HG02943 (cell line): Measurements from ENCODE around the gene PROCR.
"Not testable (repeated sequence)": the region's sequence is repeated elsewhere in the genome, so short reads cannot be mapped to it uniquely, and the experiment has no call there.

Experiments used
- ATAC-seq: cut with Tn5 transposase; IDR thresholded peaks from one replicate; pipeline ENCODE4 v1.9.1; 2021; ENCODE audit warnings: mild to moderate bottlenecking, low read depth, moderate library complexity; ENCODE audit not compliant: unreplicated experiment

The PROCR gene

GRCh38 chr20:35164531-35164930 is 7.3 kb upstream of the PROCR start:
- not testable (repeated sequence) for ATAC-seq

DNA sequence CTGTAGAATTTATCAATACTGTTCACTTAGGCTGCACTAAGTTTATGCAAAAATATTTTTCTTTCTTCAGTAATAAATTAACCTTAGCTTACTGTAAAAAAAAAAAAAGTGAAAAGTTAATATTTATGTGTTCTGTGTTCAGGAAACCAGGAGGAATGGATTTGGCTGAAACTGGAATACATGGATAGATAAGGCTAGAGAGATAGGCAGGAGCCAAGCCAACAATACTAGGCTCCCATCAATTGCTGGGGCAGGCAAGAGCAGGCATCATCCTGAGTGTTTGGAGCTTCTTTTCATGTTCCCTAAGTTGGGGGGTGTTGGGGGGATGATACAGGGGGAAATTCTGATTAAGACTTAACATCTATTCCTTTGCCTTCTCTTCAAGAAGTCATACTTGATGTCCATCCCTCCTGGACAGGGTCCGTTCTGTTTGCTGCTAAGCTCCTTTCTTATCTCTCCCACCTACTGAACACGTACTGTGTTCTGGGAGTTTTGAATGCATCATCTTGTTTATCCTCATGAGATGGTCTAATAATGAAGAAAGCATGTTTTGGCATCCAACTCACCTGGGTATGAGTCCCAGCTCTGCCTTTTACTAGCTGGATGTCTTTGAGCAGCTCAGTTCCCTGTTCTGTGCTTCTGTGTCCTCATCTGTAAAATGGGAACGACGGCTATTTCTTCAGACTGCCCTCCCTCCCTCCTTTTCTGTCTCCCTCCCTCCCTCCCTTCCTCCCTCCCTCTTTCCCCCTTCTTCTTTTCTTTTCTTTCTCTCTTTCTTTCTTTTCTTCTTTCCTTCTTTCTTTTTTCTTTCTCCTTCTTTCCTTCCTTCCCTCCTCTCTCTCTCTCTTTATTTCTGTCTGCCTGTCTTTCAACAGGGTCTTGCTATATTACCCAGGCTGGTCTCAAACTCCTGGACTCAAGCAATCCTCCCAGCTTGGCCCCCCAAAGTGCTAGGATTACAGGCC is 6.4 kb upstream of the PROCR start:
- ATAC-seq = no peak

DNA sequence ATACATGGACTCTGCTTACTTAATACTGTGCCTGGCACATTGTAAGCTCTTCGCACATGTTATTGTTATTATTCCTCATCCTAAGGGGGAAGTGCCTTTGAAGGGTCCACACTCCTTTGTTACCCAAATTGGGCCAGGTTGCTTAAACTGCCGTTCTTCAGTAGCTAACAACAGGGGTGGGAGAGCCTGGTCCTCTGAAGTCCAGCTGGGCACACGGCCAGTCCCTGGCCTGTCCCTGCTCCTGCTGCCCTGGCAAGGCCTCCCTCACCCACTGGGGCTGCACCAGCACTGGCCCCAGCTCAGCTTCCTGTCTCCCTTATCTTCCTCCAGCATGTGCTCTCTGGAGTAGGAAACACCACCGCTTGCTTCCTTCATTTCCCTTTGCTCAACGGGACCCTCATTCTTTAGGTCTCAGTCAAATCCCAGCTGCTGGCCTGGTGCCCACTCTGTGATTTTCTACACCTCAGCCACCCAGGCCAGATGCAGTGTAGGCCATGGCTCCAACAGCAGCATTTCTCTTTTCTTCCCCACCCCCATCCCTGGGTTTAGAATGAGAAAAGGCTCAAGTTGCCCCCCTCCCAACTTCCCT is 5.5 kb upstream of the PROCR start:
- ATAC-seq = no peak

DNA sequence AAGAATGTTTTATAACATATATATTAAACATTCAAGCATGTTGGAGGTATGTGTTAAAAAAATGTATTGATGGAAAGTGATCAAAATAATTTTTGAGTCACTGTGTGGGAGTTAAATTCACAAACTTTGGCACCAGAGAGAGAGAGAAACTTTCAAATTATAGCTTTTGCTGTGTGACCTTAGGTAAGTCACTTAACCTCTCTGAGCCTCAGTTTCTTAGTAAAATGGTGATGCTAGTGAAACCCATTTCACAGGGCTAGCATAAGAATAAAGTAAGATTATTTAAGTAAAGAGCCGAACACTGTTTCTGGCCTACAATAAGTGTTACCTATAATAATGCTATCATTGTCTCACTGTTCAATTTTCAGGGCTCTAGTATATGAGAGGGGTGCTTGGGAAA is 4.1 kb upstream of the PROCR start:
- ATAC-seq = no peak

DNA sequence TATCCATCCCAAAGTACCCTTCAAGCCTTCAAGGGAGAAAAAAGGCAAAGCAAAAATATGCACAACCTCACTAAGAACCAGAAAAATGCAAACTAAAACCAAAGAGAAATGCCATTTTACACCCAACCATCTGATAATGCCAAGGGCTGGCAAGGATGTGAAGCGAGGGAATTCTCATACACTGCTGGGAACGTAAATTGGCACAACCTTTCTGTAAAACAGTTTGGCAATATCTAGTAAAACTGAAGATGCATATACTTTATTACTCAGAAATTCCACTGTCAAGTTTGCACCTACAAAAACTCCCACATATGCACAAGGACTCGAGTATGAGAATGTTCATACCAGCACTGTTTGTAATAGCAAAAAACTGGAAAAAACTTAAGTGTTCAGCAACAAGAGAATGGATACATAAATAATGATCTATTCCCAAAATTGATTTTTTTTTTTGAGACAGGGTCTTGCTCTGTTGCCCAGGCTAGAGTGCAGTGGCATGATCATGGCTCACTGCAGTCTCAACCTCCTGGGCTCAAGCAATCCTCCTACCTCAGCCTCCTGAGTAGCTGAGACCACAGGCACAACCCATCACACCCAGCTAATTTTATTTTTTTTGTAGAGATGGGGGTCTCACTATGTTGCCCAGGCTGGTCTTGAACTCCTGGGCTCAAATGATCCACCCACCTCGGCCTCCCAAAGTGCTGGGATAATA is 3.0 kb upstream of the PROCR start:
- not testable (repeated sequence) for ATAC-seq

DNA sequence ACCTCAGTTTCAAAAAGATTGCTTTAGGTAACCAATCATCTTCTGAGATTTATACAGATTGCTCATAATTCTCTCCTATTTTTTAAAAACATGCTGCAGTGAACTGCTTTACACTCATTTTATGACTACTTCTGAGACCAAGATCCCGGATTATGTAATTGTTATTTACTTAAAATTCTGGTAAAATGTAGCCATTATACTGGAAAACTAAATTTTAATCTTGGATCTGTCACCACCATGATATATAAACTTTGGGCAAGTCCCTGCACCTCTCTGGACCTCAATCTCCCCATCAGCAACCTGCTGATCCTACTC is 477 bp upstream of the PROCR start:
- no peak for ATAC-seq

- no peak for ATAC-seq
Measured at GRCh38 chr20:35172434-35172806, 548 bp downstream of the PROCR start.

DNA sequence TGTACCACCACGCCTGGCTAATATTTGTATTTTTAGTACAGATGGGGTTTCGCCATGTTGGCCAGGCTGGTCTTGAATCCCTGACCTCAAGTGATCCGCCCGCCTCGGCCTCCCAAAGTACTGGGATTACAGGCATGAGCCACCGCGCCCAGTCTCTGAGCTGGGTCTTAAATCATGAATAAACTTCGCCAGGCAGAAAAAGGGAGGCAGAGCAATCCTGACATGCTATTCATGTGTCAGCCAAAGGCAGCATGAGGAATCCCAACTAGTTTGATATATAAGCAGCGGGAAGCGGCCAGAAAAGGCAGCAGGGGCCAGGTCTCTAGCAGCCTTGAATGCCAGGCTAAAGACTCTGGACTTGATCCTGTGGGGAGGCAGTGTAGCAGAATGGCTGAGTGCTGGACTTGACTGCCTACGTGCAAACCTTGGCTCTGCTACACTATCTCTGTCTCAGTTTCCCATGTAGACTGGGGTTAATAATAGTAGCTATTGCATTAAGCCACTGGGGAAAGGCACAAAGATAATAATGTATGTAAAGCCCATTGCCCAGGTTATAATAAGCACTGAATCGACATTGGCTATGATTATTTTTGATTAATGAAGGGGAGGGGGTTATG is 1.8 kb downstream of the PROCR start:
- ATAC-seq = no peak

GRCh38 chr20:35174458-35175216 is 2.8 kb downstream of the PROCR start:
- no peak for ATAC-seq

DNA sequence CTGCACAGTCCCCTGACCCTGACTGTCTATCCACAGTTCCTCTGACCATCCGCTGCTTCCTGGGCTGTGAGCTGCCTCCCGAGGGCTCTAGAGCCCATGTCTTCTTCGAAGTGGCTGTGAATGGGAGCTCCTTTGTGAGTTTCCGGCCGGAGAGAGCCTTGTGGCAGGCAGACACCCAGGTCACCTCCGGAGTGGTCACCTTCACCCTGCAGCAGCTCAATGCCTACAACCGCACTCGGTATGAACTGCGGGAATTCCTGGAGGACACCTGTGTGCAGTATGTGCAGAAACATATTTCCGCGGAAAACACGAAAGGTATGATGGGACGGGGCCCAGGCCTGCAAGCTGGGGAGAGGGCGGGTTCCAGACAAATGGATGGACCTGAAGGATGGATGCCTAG is 4.3 kb downstream of the PROCR start:
- ATAC-seq = no peak

GRCh38 chr20:35179292-35180212 is 7.7 kb downstream of the PROCR start:
- ATAC-seq = no peak

- ATAC-seq = no peak
Measured at GRCh38 chr20:35180266-35180665, 8.4 kb downstream of the PROCR start.

- ATAC-seq = no peak
Measured at GRCh38 chr20:35181731-35182130, 9.9 kb downstream of the PROCR start.

DNA sequence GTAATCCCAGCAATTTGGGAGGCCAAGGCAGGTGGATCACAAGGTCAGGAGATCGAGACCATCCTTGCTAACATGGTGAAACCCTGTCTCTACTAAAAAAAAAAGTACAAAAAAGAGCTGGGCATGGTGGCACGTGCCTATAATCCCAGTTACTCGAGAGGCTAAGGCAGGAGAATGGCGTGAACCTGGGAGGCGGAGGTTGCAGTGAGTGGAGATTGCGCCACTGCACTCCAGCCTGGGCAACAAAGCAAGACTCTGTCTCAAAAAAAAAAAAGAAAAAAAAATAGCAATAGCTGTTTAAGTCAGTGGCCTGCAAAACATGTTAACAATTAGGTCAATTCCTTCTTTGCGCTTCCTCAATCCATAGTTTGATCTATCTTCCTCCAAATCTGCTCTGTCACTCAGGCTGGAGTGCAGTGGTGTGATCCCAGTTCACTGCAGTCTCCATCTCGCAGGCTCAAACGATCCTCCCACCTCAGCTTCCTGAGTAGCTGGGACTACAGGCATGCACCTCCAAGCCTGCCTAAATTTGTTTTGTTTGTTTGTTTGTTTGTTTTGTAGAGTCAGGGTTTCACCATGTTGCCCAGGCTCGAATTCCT is 14.9 kb downstream of the PROCR start:
- ATAC-seq = not testable (repeated sequence)

DNA sequence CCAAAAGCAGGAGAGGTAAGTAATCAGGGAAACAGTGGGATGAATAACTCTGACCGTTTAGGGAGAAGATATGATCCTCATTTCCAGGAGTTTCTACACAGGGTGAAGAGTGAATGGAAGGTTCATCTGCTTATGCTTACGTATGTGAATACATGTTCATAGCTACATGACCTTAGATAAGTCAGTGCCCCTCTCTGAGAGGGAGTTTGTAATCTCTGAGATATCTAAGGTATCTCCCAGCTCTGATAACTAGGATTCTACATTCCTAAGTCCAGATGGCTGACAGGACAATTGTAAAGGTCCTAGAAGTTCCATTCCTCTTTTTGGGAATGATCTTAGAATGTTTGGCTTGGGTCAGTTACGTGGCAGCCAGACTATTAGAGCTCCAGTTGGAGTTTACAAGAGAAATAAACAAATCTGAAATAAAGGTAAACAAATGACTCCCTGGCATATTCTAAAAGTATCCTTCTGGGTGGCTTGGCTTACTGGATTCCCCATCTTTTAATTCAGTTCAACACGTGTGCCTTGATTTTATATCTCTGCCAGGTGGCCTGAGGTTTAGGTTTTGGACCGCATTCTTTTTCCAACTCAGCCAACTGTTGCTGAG is 15.8 kb downstream of the PROCR start:
- no peak for ATAC-seq

DNA sequence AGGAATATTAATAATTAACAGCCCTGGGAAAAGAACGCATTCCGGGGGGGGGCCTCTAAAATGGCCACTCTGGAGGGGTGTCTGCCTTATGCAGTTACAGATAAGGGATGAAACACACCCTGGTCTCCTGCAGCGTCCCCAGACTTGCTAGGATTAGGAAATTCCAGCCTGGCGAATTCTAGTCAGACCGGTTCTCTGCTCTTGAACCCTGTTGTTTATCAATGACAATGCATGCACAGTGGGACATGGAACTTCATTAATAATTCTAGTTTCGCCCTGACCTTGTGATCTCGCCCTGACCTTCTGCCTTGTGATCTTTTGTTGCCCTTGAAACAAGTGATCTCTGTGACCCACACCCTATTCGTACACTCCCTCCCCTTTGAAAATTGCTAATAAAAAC is 17.4 kb downstream of the PROCR start:
- ATAC-seq = not testable (repeated sequence)

DNA sequence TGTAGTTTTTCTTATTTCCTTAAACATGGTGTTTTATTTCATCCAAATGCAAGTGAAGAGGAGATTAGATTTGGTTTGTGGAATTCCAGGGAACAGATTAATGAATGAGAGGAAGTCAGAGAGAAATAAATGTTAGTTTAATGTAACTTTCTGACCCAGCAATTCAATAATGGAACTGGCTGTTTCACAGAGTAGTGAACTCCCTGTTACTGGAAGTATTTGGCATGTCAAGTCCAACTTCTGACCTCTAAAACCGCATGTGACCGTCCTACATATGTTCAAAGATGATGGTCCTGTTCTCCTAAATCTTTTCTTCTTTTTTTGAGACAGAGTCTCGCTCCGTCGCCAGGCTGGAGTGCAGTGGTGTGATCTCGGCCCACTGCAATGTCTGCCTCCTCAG is 18.7 kb downstream of the PROCR start:
- ATAC-seq = no peak

DNA sequence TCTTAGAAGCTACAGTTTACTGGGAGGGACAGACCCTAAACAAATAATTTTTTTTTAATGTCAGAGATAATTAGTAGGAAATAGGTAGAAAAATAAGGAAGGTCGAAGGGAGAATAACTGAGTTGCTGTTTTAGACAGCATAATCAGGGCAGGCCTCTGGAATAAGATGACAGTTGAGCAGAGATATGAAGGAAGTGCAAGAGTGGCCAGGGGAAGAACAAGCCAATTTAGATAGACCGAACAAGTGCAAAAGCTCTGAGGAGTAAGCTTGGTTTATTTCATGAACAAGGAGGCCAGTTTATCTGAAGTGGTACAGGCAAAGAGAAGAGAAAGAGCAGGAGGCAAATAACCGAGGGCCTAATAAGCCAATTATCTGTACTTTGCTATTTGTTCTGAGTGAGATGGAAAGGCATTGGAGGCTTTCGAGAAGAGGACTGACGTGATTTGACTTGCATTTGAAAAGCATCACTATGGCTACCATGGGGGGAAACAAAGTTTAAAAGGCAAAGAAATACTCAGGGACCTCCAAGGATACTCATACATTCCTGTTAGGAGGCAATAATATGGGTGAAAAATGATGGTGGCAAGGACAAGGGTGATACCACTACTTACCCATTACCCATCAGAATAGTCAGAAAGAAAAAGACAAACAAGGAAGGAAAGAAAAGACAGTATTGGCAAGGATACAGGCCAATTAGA is 19.7 kb downstream of the PROCR start:
- ATAC-seq = no peak
